HUDEP-2 (cell line): ENCODE measurements around the gene TTYH1.

Experiments
- DNase-seq, 76 experiments: peaks; one replicate each; lab custom pipeline; 2025; ENCODE audit not compliant: unreplicated experiment in 76 of 76; lab: John Stamatoyannopoulos, UW

TTYH1 gene

GRCh38 chr19:54391589-54392061 is 23.6 kb upstream of the TTYH1 start:
- DNase-seq: peak in 1 of 76 experiments; percentile 22

GRCh38 chr19:54392105-54392504 is 23.2 kb upstream of the TTYH1 start:
- DNase-seq: no peak

GRCh38 chr19:54393381-54393780 is 21.9 kb upstream of the TTYH1 start:
- no peak for DNase-seq

GRCh38 chr19:54395685-54396084 is 19.6 kb upstream of the TTYH1 start:
- DNase-seq: no peak

- DNase-seq: no peak
Observed at GRCh38 chr19:54399189-54399588, 16.1 kb upstream of the TTYH1 start.

- DNase-seq: no peak
Observed at GRCh38 chr19:54400913-54401312, 14.4 kb upstream of the TTYH1 start.

- DNase-seq: no peak
Observed at GRCh38 chr19:54403054-54403453, 12.2 kb upstream of the TTYH1 start.

GRCh38 chr19:54405628-54406027 is 9.6 kb upstream of the TTYH1 start:
- no peak for DNase-seq

GRCh38 chr19:54407780-54408179 is 7.5 kb upstream of the TTYH1 start:
- DNase-seq: no peak

GRCh38 chr19:54408456-54409026 is 6.7 kb upstream of the TTYH1 start:
- no peak for DNase-seq

- DNase-seq: no peak
Observed at GRCh38 chr19:54411033-54411432, 4.2 kb upstream of the TTYH1 start.

GRCh38 chr19:54412877-54413276 is 2.4 kb upstream of the TTYH1 start:
- DNase-seq: no peak

GRCh38 chr19:54414156-54414555 is 1.1 kb upstream of the TTYH1 start:
- no peak for DNase-seq

- no peak for DNase-seq
Observed at GRCh38 chr19:54415901-54416673, 823 bp downstream of the TTYH1 start.

- no peak for DNase-seq
Observed at GRCh38 chr19:54416695-54417491, 1.6 kb downstream of the TTYH1 start.

- no peak for DNase-seq
Observed at GRCh38 chr19:54418030-54418929, 3.0 kb downstream of the TTYH1 start.

- DNase-seq: no peak
Observed at GRCh38 chr19:54418930-54419800, 3.9 kb downstream of the TTYH1 start.

GRCh38 chr19:54420068-54420382 is 4.8 kb downstream of the TTYH1 start:
- DNase-seq: no peak

- DNase-seq: no peak
Observed at GRCh38 chr19:54420383-54421168, 5.3 kb downstream of the TTYH1 start.
